ENCODE results near the gene KCNQ2. TPM values are rescaled to one million over a fixed set of nuclear protein-coding genes. Genes with fewer than 3 reads are reported as not detected.

KCNQ2 gene
- total and polyA plus RNA-seq, 2 experiments from 2014 or later = 68.5 to 92.4 TPM

DNA sequence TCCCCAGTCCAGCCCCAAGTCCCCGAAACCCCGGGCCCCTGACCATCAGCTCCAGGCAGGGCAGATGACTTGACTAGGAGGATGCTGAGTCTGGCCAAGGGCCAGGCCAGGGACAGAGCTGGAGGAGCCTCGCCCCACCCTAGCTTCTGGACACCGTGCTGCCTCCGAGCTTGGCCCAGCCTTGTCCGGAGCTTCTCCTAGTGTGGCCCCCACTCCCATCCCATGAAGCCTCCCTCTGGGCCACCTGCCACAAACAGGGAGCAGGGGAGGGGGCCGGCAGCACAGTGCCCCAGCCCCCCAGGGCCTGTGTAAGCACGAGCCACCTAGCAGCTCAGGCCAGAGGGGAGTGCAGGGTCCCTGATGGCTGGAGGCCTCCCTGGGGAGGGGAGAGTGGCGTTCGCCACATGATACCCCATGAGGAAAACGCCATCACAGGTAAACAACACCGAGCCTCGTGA is 21.1 kb upstream of the KCNQ2 start (continued):
- TF ChIP-seq ZNF462 (CRISPR knock-in tag; IDR thresholded peaks at IDR 0.05) = no peak

GRCh38 chr20:63492982-63493381 is 20.5 kb upstream of the KCNQ2 start:
- no peak overlapping the region for H2AFZ ChIP-seq
- H3K4me2 ChIP-seq = no peak overlapping the region
- ATAC-seq = no peak
- peaks cover 3% of the 10 kb centered on the region; the same call in 1 of the 3 replicates for H3K9me3 Mint-ChIP-seq
- H3K4me3 Mint-ChIP-seq = no peak overlapping the region
- no peaks in the 10 kb centered on the region for H3K79me2 ChIP-seq (replicated peaks; ENCODE audit: insufficient read depth)
- no peak for DNase-seq (ENCODE audit: low spot score)
- H3K27me3 ChIP-seq (ENCODE audit: insufficient read depth) = peaks cover 37% of the 10 kb centered on the region
- peaks cover 34% of the 10 kb centered on the region for H3K27me3 Mint-ChIP-seq (ENCODE audit: insufficient read depth, low read depth, poor library complexity)
- H3K27ac ChIP-seq (ENCODE audit: low read depth) = no peak overlapping the region
- no peaks in the 10 kb centered on the region for H4K20me1 ChIP-seq (replicated peaks; ENCODE audit: insufficient read depth)
- H3F3A ChIP-seq (replicated peaks; ENCODE audit: low read depth) = no peaks in the 10 kb centered on the region
- H3K4me1 ChIP-seq (ENCODE audit: insufficient read depth) = peaks cover 14% of the 10 kb centered on the region; the same call in 1 of the 2 replicates
- no peak overlapping the region for H3K4me3 ChIP-seq
- H3K27ac Mint-ChIP-seq = no peak overlapping the region
- 0 out of 2 replicates have a peak, but pooled peaks cover 5% of the 10 kb centered on the region for H3K9me2 ChIP-seq (ENCODE audit: insufficient read depth)
- peaks cover 17% of the 10 kb centered on the region for H3K36me3 Mint-ChIP-seq (ENCODE audit: low read depth)
- H3K36me3 ChIP-seq (ENCODE audit: insufficient read depth) = no peaks in the 10 kb centered on the region
- peaks cover 3% of the 10 kb centered on the region; the same call in 2 of the 3 replicates for H3K4me1 Mint-ChIP-seq
- TF ChIP-seq ETS1 (IDR thresholded peaks at IDR 0.05) (no peak), NANOG (IDR thresholded peaks at IDR 0.05; ENCODE audit: borderline replicate concordance) (no peak), CTCF (conservative IDR thresholded peaks at IDR 0.05; ENCODE audit: low read depth in 2 of 2) (no peak), EZH2phosphoT487 (IDR thresholded peaks at IDR 0.05; ENCODE audit: unreplicated experiment) (no peak)
- TF ChIP-seq, protein P1, sequence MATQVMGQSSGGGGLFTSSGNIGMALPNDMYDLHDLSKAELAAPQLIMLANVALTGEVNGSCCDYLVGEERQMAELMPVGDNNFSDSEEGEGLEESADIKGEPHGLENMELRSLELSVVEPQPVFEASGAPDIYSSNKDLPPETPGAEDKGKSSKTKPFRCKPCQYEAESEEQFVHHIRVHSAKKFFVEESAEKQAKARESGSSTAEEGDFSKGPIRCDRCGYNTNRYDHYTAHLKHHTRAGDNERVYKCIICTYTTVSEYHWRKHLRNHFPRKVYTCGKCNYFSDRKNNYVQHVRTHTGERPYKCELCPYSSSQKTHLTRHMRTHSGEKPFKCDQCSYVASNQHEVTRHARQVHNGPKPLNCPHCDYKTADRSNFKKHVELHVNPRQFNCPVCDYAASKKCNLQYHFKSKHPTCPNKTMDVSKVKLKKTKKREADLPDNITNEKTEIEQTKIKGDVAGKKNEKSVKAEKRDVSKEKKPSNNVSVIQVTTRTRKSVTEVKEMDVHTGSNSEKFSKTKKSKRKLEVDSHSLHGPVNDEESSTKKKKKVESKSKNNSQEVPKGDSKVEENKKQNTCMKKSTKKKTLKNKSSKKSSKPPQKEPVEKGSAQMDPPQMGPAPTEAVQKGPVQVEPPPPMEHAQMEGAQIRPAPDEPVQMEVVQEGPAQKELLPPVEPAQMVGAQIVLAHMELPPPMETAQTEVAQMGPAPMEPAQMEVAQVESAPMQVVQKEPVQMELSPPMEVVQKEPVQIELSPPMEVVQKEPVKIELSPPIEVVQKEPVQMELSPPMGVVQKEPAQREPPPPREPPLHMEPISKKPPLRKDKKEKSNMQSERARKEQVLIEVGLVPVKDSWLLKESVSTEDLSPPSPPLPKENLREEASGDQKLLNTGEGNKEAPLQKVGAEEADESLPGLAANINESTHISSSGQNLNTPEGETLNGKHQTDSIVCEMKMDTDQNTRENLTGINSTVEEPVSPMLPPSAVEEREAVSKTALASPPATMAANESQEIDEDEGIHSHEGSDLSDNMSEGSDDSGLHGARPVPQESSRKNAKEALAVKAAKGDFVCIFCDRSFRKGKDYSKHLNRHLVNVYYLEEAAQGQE (IDR thresholded peaks at IDR 0.05; ENCODE audit: unreplicated experiment) = no peak

Data from GM23338 (cell line).